HepG2 (cell line): Measurements from ENCODE around the gene MRPL3. TPM values are rescaled to one million over a fixed set of nuclear protein-coding genes. Genes with fewer than 3 reads are reported as not detected.

Experiments
- AGO2 ChIP-seq: fragments of 200-400 bp; formaldehyde crosslinking; optimal IDR thresholded peaks from 2 replicates; pipeline ENCODE3; 2017; ENCODE audit warnings: mild to moderate bottlenecking, low read depth, low read length, moderate library complexity
- ATM ChIP-seq: fragments of 450-650 bp; IDR thresholded peaks from 2 replicates; pipeline ENCODE4 v1.7.1; 2017; ENCODE audit warnings: mild to moderate bottlenecking, borderline replicate concordance
- NFATC3 ChIP-seq: sonication (generic); formaldehyde crosslinking; IDR thresholded peaks from 2 replicates; pipeline ENCODE4 v1.5.1; 2020; ENCODE audit warnings: mild to moderate bottlenecking, missing genetic modification reagents
- SNAI1 ChIP-seq: sonication (generic); formaldehyde crosslinking; IDR thresholded peaks from 2 replicates; pipeline ENCODE4 v1.5.0; 2020; ENCODE audit warnings: mild to moderate bottlenecking, missing genetic modification reagents, borderline replicate concordance
- SOX5 ChIP-seq: IDR thresholded peaks from 2 replicates; pipeline ENCODE4 v1.6.1; 2016; ENCODE audit warnings: borderline replicate concordance
- ZBTB8A ChIP-seq: sonication (generic); formaldehyde crosslinking; IDR thresholded peaks from 2 replicates; pipeline ENCODE4 v1.4.0; 2020; ENCODE audit warnings: mild to moderate bottlenecking, low read depth, missing genetic modification reagents, borderline replicate concordance
- ZNF124 ChIP-seq: sonication (generic); formaldehyde crosslinking; IDR thresholded peaks from 2 replicates; pipeline ENCODE4 v1.4.0; 2020; ENCODE audit warnings: missing genetic modification reagents
- ZNF136 ChIP-seq: sonication (generic); formaldehyde crosslinking; IDR thresholded peaks from 2 replicates; pipeline ENCODE4 v1.8.1; 2022; ENCODE audit warnings: low read depth, mild to moderate bottlenecking, moderate library complexity, missing genetic modification reagents
- ZNF326 ChIP-seq: sonication (generic); formaldehyde crosslinking; IDR thresholded peaks from 2 replicates; pipeline ENCODE4 v1.4.0; 2020; ENCODE audit warnings: missing genetic modification reagents, borderline replicate concordance
- ZNF432 ChIP-seq: sonication (generic); formaldehyde crosslinking; IDR thresholded peaks from 2 replicates; pipeline ENCODE4 v1.5.0; 2020; ENCODE audit warnings: missing genetic modification reagents, mild to moderate bottlenecking, borderline replicate concordance
- ZNF44 ChIP-seq: sonication (generic); formaldehyde crosslinking; IDR thresholded peaks from 2 replicates; pipeline ENCODE4 v1.5.1; 2020; ENCODE audit warnings: mild to moderate bottlenecking, missing genetic modification reagents
- ZNF615 ChIP-seq: sonication (generic); formaldehyde crosslinking; IDR thresholded peaks from 2 replicates; pipeline ENCODE4 v1.5.0; 2020; ENCODE audit warnings: mild to moderate bottlenecking, missing genetic modification reagents, borderline replicate concordance
- ZNF775 ChIP-seq: sonication (generic); formaldehyde crosslinking; IDR thresholded peaks from 2 replicates; pipeline ENCODE4 v1.4.0; 2020; ENCODE audit warnings: missing genetic modification reagents, mild to moderate bottlenecking, moderate library complexity, borderline replicate concordance
- ZSCAN22 ChIP-seq: sonication (generic); formaldehyde crosslinking; IDR thresholded peaks from 2 replicates; pipeline ENCODE4 v1.4.0; 2020; ENCODE audit warnings: mild to moderate bottlenecking, missing genetic modification reagents
- polyA plus RNA-seq, 8 experiments: library from polyadenylated mRNA; depleted of rRNA in 3 of 8; stranded (reverse) in 7 of 8; unstranded in 1 of 8; fragments of >200 nt; fragmentation: Illumina TruSeq in 4 of 8; extraction: Trizol in 4 of 8; gene quantifications; 2 replicates each; pipeline versions ENCODE4 v1.2.1 to v1.2.3, GENCODE V29; 2011 to 2016; ENCODE audit warnings: low read depth in 4 of 8, missing spikeins in 1 of 8, mixed read lengths in 1 of 8; ENCODE audit not compliant: insufficient read depth in 1 of 8
- total RNA-seq, 5 experiments: library from RNA; depleted of rRNA; stranded (reverse); fragments of >200 nt; fragmentation: Illumina TruSeq; extraction: Trizol; gene quantifications; 2 replicates each; pipeline ENCODE4 v1.2.3, GENCODE V29; 2016; ENCODE audit warnings: low read depth in 1 of 5
- TF ChIP-seq, protein P1 (sequence below): sonication (generic); formaldehyde crosslinking; conservative IDR thresholded peaks from 2 replicates; pipeline ENCODE4 v1.4.0; 2020; ENCODE audit warnings: missing genetic modification reagents
- TF ChIP-seq, protein P2 (sequence below): sonication (generic); formaldehyde crosslinking; IDR thresholded peaks from 2 replicates; pipeline ENCODE4 v1.8.1; 2022; ENCODE audit warnings: mild to moderate bottlenecking, missing genetic modification reagents
- TF ChIP-seq, protein P3 (sequence below): sonication (generic); formaldehyde crosslinking; IDR thresholded peaks from 2 replicates; pipeline ENCODE4 v1.4.0; 2020; ENCODE audit warnings: missing genetic modification reagents
- TF ChIP-seq, protein P4 (sequence below): sonication (generic); IDR thresholded peaks from 2 replicates; pipeline ENCODE4 v1.6.1; 2016; ENCODE audit warnings: low read depth, borderline replicate concordance
- TF ChIP-seq, protein P5 (sequence below): sonication (generic); formaldehyde crosslinking; IDR thresholded peaks from 2 replicates; pipeline ENCODE4 v1.5.0; 2020; ENCODE audit warnings: mild to moderate bottlenecking, missing genetic modification reagents

Gene MRPL3
- total and polyA plus RNA-seq, 2 of the 13 experiments (the other 11 are each of a cell fraction or from before 2014, with no cell fraction given): 114 to 172 TPM

DNA sequence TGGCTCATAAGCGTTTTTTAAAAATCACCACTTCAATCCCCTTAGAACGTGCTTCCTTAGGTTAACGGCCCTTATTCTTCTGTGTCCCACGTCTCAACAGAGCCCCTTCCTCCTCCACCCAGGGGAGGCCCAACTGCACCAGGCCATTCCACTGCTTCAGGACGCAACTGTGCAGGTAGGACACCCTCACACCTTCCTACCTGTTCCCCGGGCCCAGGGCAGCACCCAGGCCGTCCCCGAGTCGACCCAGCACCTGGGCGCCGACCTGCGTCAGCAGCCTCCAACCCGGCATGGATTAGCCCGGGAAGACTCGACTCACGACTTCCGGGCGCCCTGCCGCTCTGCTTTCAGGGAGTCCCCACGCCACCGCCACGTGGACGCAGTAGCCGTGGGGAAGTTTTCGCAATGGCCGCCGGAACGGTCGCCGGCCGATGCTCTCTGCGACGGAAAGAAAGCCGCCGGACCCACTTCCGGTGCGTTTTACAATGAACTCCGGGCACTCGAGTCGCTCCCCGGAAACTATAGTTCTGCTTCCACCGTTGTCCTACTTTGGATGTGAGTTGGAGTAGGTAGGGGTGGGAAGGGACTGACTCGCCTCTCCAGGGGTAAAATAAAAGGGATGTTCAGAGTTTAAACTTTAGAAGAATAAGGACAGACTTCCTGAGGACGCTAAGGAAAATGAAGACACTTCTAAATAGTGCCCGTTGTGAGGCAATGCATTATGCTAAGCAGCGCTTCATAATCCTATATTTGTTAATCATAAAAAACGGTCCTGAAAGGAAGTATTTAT lies at the start of gene MRPL3 (continued):
- TF ChIP-seq, protein P1, sequence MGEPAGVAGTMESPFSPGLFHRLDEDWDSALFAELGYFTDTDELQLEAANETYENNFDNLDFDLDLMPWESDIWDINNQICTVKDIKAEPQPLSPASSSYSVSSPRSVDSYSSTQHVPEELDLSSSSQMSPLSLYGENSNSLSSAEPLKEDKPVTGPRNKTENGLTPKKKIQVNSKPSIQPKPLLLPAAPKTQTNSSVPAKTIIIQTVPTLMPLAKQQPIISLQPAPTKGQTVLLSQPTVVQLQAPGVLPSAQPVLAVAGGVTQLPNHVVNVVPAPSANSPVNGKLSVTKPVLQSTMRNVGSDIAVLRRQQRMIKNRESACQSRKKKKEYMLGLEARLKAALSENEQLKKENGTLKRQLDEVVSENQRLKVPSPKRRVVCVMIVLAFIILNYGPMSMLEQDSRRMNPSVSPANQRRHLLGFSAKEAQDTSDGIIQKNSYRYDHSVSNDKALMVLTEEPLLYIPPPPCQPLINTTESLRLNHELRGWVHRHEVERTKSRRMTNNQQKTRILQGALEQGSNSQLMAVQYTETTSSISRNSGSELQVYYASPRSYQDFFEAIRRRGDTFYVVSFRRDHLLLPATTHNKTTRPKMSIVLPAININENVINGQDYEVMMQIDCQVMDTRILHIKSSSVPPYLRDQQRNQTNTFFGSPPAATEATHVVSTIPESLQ (CRISPR knock-in tag): no peak; the same call in 1 of the 2 replicates
- TF ChIP-seq NFATC3 (CRISPR knock-in tag): peak; percentile 95; the same call in 1 of the 2 replicates
- TF ChIP-seq ZNF44: peak; percentile 93
- no peak for TF ChIP-seq ATM
- TF ChIP-seq AGO2: peak; percentile 68
- TF ChIP-seq, protein P2, sequence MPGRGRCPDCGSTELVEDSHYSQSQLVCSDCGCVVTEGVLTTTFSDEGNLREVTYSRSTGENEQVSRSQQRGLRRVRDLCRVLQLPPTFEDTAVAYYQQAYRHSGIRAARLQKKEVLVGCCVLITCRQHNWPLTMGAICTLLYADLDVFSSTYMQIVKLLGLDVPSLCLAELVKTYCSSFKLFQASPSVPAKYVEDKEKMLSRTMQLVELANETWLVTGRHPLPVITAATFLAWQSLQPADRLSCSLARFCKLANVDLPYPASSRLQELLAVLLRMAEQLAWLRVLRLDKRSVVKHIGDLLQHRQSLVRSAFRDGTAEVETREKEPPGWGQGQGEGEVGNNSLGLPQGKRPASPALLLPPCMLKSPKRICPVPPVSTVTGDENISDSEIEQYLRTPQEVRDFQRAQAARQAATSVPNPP: peak; percentile 97
- TF ChIP-seq ZBTB8A: 0 out of 2 replicates have a peak, but pooled peaks have one; percentile 21
- 0 out of 2 replicates have a peak, but pooled peaks have one; percentile 55 for TF ChIP-seq ZSCAN22 (CRISPR knock-in tag)
- TF ChIP-seq SNAI1: peak; percentile 79; the same call in 1 of the 2 replicates
- TF ChIP-seq ZNF136 (CRISPR knock-in tag): no peak
- no peak for TF ChIP-seq ZNF326 (CRISPR knock-in tag)
- peak; percentile 38; the same call in 1 of the 2 replicates for TF ChIP-seq ZNF615 (CRISPR knock-in tag)
- peak; percentile 93; the same call in 1 of the 2 replicates for TF ChIP-seq ZNF124 (CRISPR knock-in tag)
- peak; percentile 60 for TF ChIP-seq SOX5 (CRISPR knock-in tag)
- TF ChIP-seq, protein P3, sequence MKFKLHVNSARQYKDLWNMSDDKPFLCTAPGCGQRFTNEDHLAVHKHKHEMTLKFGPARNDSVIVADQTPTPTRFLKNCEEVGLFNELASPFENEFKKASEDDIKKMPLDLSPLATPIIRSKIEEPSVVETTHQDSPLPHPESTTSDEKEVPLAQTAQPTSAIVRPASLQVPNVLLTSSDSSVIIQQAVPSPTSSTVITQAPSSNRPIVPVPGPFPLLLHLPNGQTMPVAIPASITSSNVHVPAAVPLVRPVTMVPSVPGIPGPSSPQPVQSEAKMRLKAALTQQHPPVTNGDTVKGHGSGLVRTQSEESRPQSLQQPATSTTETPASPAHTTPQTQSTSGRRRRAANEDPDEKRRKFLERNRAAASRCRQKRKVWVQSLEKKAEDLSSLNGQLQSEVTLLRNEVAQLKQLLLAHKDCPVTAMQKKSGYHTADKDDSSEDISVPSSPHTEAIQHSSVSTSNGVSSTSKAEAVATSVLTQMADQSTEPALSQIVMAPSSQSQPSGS: peak; percentile 87
- TF ChIP-seq, protein P4, sequence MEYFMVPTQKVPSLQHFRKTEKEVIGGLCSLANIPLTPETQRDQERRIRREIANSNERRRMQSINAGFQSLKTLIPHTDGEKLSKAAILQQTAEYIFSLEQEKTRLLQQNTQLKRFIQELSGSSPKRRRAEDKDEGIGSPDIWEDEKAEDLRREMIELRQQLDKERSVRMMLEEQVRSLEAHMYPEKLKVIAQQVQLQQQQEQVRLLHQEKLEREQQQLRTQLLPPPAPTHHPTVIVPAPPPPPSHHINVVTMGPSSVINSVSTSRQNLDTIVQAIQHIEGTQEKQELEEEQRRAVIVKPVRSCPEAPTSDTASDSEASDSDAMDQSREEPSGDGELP: peak; percentile 34; the same call in 1 of the 2 replicates
- TF ChIP-seq ZNF775 (CRISPR knock-in tag): no peak
- TF ChIP-seq, protein P5, sequence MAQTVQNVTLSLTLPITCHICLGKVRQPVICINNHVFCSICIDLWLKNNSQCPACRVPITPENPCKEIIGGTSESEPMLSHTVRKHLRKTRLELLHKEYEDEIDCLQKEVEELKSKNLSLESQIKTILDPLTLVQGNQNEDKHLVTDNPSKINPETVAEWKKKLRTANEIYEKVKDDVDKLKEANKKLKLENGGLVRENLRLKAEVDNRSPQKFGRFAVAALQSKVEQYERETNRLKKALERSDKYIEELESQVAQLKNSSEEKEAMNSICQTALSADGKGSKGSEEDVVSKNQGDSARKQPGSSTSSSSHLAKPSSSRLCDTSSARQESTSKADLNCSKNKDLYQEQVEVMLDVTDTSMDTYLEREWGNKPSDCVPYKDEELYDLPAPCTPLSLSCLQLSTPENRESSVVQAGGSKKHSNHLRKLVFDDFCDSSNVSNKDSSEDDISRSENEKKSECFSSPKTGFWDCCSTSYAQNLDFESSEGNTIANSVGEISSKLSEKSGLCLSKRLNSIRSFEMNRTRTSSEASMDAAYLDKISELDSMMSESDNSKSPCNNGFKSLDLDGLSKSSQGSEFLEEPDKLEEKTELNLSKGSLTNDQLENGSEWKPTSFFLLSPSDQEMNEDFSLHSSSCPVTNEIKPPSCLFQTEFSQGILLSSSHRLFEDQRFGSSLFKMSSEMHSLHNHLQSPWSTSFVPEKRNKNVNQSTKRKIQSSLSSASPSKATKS (CRISPR knock-in tag): no peak
- TF ChIP-seq ZNF432: no peak
